Nephron progenitor cell (in vitro differentiated cells): ENCODE measurements around the gene SARM1.
A peak's percentile ranks its signal among the peaks of the same experiment; 100 is the strongest.

Experiments
- DNase-seq: peaks from one replicate; pipeline ENCODE4 v3.0.0; 2021
- H3K27ac Mint-ChIP-seq: 2 replicates; pipeline ENCODE4 v1.8.0; 2021; ENCODE audit warnings: mild to moderate bottlenecking, moderate library complexity, mixed read lengths
- H3K27me3 Mint-ChIP-seq: 2 replicates; pipeline ENCODE4 v1.8.0; 2021; ENCODE audit warnings: mild to moderate bottlenecking, low read depth, mixed read lengths; ENCODE audit not compliant: poor library complexity
- H3K36me3 Mint-ChIP-seq: 2 replicates; pipeline ENCODE4 v1.8.0; 2021; ENCODE audit warnings: low read depth, mixed read lengths
- H3K4me1 Mint-ChIP-seq: 2 replicates; pipeline ENCODE4 v1.8.0; 2021; ENCODE audit warnings: mixed read lengths
- H3K4me3 Mint-ChIP-seq: 2 replicates; pipeline ENCODE4 v1.8.0; 2021; ENCODE audit warnings: mild to moderate bottlenecking, moderate library complexity, mixed read lengths
- H3K9me3 Mint-ChIP-seq: 2 replicates; pipeline ENCODE4 v1.8.0; 2021; ENCODE audit warnings: mild to moderate bottlenecking, moderate library complexity, mixed read lengths
- TF ChIP-seq, protein P1 (sequence below): fragments of 200-600 bp; sonication (generic); IDR thresholded peaks from 2 replicates; pipeline ENCODE4 v1.5.0; 2021; ENCODE audit warnings: antibody characterized with exemption

Gene SARM1

DNA sequence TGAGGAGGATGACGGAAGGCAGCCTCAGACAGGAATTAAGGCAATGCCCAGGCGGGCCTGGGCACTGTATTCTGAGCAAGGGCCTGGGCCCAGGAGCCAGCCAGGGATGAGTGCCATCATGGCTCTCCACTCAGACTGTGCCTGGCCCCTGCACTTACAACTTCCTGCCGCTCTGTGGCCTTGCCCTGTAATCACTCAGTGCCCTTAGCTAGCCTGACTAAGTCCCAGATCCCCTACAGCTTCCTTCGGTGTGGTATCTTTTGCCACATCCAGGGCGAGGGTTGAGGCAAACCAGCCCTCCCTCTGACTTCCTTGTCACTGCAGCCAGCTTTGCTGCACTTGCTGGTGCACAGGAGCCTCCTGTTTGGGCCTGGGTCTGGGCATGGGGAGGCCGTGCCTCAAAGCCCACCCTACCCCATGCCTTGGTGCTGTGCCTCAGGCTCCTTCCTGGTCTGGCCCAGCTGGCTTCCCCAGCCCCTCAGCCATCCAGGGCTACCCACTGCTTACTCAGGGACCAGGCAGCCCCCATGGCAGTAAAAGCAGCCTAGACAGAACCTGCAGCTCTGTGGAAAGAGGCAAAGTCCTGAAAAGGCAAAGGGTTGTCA lies 25.2 kb downstream of the SARM1 start:
- no peak overlapping the region for H3K27ac Mint-ChIP-seq
- no peaks in the 10 kb centered on the region for H3K9me3 Mint-ChIP-seq
- no peak for DNase-seq
- no peaks in the 10 kb centered on the region for H3K36me3 Mint-ChIP-seq
- H3K4me3 Mint-ChIP-seq: no peak overlapping the region
- peaks cover 42% of the 10 kb centered on the region for H3K4me1 Mint-ChIP-seq
- TF ChIP-seq, protein P1, sequence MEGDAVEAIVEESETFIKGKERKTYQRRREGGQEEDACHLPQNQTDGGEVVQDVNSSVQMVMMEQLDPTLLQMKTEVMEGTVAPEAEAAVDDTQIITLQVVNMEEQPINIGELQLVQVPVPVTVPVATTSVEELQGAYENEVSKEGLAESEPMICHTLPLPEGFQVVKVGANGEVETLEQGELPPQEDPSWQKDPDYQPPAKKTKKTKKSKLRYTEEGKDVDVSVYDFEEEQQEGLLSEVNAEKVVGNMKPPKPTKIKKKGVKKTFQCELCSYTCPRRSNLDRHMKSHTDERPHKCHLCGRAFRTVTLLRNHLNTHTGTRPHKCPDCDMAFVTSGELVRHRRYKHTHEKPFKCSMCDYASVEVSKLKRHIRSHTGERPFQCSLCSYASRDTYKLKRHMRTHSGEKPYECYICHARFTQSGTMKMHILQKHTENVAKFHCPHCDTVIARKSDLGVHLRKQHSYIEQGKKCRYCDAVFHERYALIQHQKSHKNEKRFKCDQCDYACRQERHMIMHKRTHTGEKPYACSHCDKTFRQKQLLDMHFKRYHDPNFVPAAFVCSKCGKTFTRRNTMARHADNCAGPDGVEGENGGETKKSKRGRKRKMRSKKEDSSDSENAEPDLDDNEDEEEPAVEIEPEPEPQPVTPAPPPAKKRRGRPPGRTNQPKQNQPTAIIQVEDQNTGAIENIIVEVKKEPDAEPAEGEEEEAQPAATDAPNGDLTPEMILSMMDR: no peak
- peaks cover 3% of the 10 kb centered on the region for H3K27me3 Mint-ChIP-seq

DNA sequence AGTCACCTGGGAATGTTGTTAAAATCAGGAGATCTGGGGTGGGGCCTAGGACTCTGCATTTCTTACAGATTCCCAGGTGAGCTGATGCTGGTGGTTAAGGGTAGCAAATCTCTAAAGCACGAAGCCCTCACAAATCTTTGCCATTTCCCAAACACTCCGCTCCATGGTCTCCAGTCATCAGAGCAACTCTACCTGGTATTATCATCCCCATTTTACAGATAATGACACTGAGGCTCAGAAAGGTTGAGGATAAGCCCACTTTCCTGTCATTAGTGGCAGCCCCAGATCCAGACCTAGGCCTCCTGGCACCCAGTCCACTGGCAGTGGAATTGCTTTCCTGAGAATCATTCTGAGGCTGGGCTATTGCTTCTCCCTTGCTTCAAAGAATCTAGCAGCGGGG lies 25.8 kb downstream of the SARM1 start:
- TF ChIP-seq, protein P1: no peak
- H3K27ac Mint-ChIP-seq: no peak overlapping the region
- H3K4me1 Mint-ChIP-seq: peaks cover 42% of the 10 kb centered on the region
- H3K27me3 Mint-ChIP-seq: peaks cover 3% of the 10 kb centered on the region
- H3K9me3 Mint-ChIP-seq: no peaks in the 10 kb centered on the region
- no peaks in the 10 kb centered on the region for H3K36me3 Mint-ChIP-seq
- H3K4me3 Mint-ChIP-seq: no peak overlapping the region
- DNase-seq: no peak

DNA sequence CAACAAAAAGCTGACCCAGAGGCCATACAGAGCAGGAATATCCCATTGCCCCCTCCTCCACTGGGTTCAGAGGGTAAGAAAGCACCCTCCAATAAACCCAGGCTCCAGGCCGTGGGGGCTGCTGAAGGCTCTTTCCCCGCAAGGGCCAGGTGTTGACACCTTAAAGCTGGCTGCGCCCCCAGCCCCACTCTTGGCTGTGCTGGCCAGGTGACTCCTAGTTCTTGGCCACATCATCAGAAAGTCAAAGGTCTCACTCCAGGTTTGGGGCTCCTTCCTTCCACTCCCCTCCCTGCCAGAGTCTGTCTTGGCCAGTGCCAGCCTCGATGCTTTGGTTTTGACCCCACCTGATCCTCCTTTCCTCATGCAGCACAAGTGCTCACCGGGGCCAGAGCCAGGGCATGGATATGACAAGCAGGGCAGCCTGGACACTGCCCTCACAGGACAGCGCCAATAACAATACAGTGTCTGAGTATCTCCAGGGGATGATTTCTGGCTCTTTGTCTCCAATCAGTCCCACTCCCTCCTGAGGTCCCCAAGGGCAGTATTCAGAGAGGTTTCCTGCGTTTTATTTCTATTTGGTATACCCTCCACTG lies 26.3 kb downstream of the SARM1 start:
- Mint-ChIP-seq H3K4me1 (peaks cover 42% of the 10 kb centered on the region), H3K27ac (peak overlapping the region; percentile 87), H3K4me3 (no peak overlapping the region), H3K36me3 (peaks cover 3% of the 10 kb centered on the region), H3K9me3 (no peaks in the 10 kb centered on the region), H3K27me3 (peaks cover 3% of the 10 kb centered on the region)
- TF ChIP-seq, protein P1: no peak
- DNase-seq: no peak

DNA sequence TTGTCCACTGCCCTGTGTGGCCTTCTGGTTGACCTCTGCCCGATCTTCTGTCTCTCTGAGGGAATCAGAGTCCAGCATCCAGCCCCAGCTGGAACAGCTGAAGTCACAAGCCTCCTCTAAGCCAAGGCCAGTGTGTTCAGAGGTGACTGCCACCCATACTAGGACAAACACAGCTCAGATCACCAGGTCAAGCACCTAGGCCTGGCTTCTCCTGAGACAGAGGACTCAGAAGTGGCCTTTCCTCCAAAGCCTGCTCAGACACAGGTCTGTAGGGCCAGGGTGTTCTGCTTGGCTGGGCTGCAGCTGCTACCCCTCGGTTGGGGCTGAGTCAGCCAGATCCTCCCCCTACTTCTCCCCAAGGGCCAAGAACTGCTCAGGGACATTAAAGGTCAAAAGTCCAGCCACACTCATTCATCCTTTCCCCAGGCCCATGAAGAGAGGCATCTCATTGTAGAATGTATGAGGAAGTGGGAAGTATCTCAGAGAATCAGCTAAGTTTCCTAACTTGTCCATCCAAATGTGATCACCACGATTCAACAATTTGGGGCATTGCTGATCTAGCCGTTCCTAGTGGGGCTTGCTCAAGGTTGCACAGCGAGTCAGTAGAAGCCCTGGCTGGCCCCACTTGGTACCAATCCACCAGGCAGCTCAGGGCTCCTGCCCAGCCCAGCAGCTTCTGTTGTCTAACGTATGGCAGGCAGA lies 26.9 kb downstream of the SARM1 start:
- H3K27me3 Mint-ChIP-seq: peaks cover 3% of the 10 kb centered on the region
- H3K36me3 Mint-ChIP-seq: peaks cover 9% of the 10 kb centered on the region
- H3K9me3 Mint-ChIP-seq: no peaks in the 10 kb centered on the region
- peak overlapping the region; percentile 37 for H3K4me3 Mint-ChIP-seq
- peaks cover 43% of the 10 kb centered on the region for H3K4me1 Mint-ChIP-seq
- H3K27ac Mint-ChIP-seq: peak overlapping the region; percentile 87
- TF ChIP-seq, protein P1: no peak
- no peak for DNase-seq

DNA sequence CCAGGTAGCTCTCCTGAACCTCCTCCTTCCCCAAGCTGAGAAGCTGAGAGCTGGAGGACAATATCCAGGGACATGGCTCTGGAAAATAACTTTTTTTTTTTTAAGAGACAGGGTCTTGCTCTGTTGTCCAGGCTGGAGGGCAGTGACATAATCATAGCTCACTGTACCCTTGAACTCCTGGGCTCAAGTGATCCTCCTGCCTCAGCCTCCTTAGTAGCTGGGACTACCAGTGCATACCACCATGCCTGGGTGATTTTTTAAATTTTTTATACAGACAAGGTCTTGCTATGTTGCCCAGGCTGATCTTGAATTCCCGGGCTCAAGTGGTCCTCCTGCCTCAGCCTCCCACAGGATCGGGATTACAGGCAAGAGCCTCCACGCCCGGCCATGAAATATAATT lies 28.3 kb downstream of the SARM1 start:
- H3K27ac Mint-ChIP-seq: no peak overlapping the region
- H3K4me3 Mint-ChIP-seq: no peak overlapping the region
- H3K9me3 Mint-ChIP-seq: no peaks in the 10 kb centered on the region
- H3K36me3 Mint-ChIP-seq: peaks cover 17% of the 10 kb centered on the region
- no peak for DNase-seq
- TF ChIP-seq, protein P1: no peak
- peaks cover 11% of the 10 kb centered on the region for H3K27me3 Mint-ChIP-seq
- peaks cover 46% of the 10 kb centered on the region for H3K4me1 Mint-ChIP-seq
